T-helper 2 cell treated with Interferon-gamma antibody and Interleukin-4, amounts not matched to agents 100 ng/mL and 5 ng/mL, for 36 hours (primary cell): ENCODE results near the gene ESPNL. TPM values are rescaled to one million over a fixed set of nuclear protein-coding genes. Genes with fewer than 3 reads are reported as not detected.

ENCODE experiments used
- intact Hi-C: fragments of 100-400 bp; cut with micrococcal nuclease; formaldehyde crosslinking; loops from one replicate; pipeline ENCODE4 v1.15.1; 2023
- total RNA-seq: library from RNA; stranded (reverse); gene quantifications from 2 replicates; pipeline ENCODE4 v1.2.3, GENCODE V29; 2022

The ESPNL gene
- total RNA-seq, 1 donor from 2014 or later, result 0.05 TPM

GRCh38 chr2:238140040-238140439 lies 39.9 kb downstream of the ESPNL start:
- intact Hi-C loops, result no loop called here

- intact Hi-C loops, result no loop called here
Observed at GRCh38 chr2:238140721-238141540, 40.8 kb downstream of the ESPNL start.

- intact Hi-C loops, result no loop called here
Observed at GRCh38 chr2:238141541-238142318, 41.6 kb downstream of the ESPNL start.

GRCh38 chr2:238142382-238143205 lies 42.5 kb downstream of the ESPNL start:
- intact Hi-C loops, result no loop called here

GRCh38 chr2:238143239-238143951 lies 43.3 kb downstream of the ESPNL start:
- intact Hi-C loops, result no loop called here

GRCh38 chr2:238144262-238144661 lies 44.1 kb downstream of the ESPNL start:
- intact Hi-C loops, result no loop called here

- intact Hi-C loops, result no loop called here
Observed at GRCh38 chr2:238145046-238145445, 44.9 kb downstream of the ESPNL start.

- intact Hi-C loops, result no loop called here
Observed at GRCh38 chr2:238145851-238146250, 45.7 kb downstream of the ESPNL start.

GRCh38 chr2:238146884-238147544 lies 46.9 kb downstream of the ESPNL start:
- intact Hi-C loops, result no loop called here

GRCh38 chr2:238148981-238149380 lies 48.8 kb downstream of the ESPNL start:
- intact Hi-C loops, result no loop called here

- intact Hi-C loops, result no loop called here
Observed at GRCh38 chr2:238149841-238150572, 49.9 kb downstream of the ESPNL start.

GRCh38 chr2:238150686-238151085 lies 50.5 kb downstream of the ESPNL start:
- intact Hi-C loops, result no loop called here

- intact Hi-C loops, result no loop called here
Observed at GRCh38 chr2:238151205-238151604, 51.1 kb downstream of the ESPNL start.

- intact Hi-C loops, result no loop called here
Observed at GRCh38 chr2:238151628-238152235, 51.6 kb downstream of the ESPNL start.

- intact Hi-C loops, result no loop called here
Observed at GRCh38 chr2:238152771-238153688, 52.9 kb downstream of the ESPNL start.

- intact Hi-C loops, result no loop called here
Observed at GRCh38 chr2:238154570-238154969, 54.4 kb downstream of the ESPNL start.

- intact Hi-C loops, result no loop called here
Observed at GRCh38 chr2:238155051-238155760, 55.1 kb downstream of the ESPNL start.
